HEK293 (cell line): Measurements from ENCODE around the gene HTR3B.

Experiments used
- CTCF ChIA-PET: fragments of 350-600 bp; formaldehyde crosslinking; extraction: SDS; loops from one replicate; lab custom pipeline; 2021; ENCODE audit warnings: antibody characterized with exemption; lab: Yijun Ruan, JAX
- POLR2A ChIA-PET: fragments of 300-600 bp; formaldehyde crosslinking; extraction: SDS; loops from one replicate; lab custom pipeline; 2020; ENCODE audit warnings: antibody characterized with exemption, inconsistent platforms; lab: Yijun Ruan, JAX
- H3K27ac ChIP-seq: fragments of 200-500 bp; sonication (Bioruptor generic); 2 replicates; pipeline ENCODE4 v1.5.1; 2014; ENCODE audit warnings: low read depth, low read length, control low read depth, inconsistent platforms; ENCODE audit errors: extremely low read depth
- H3K36me3 ChIP-seq, 2 experiments: fragments of 200-500 bp in 1 of 2; sonication (Bioruptor generic) in 1 of 2; 1 replicate in 1 of 2; 2 replicates in 1 of 2; pipeline ENCODE4 v1.5.1; 2014 to 2017; ENCODE audit warnings: inconsistent platforms in 2 of 2, low read length in 2 of 2; ENCODE audit not compliant: control insufficient read depth in 2 of 2, insufficient read depth in 1 of 2
- H3K4me1 ChIP-seq: fragments of 200-500 bp; sonication (Bioruptor generic); 2 replicates; pipeline ENCODE4 v1.5.1; 2014; ENCODE audit warnings: mild to moderate bottlenecking, low read length, inconsistent platforms; ENCODE audit not compliant: control insufficient read depth, insufficient read depth
- H3K4me3 ChIP-seq: 2 replicates; pipeline ENCODE4 v1.5.1; 2011; ENCODE audit warnings: low read depth, mild to moderate bottlenecking, control low read depth, low read length, moderate library complexity
- H3K9me3 ChIP-seq: fragments of 200-500 bp; sonication (Bioruptor generic); 2 replicates; pipeline ENCODE4 v1.5.1; 2014; ENCODE audit warnings: low read depth, low read length, inconsistent platforms; ENCODE audit not compliant: control insufficient read depth, insufficient read depth
- BCL6B ChIP-seq: fragments of 450-650 bp; formaldehyde crosslinking; IDR thresholded peaks from 2 replicates; pipeline ENCODE4 v1.5.1; 2017; ENCODE audit warnings: missing biosample characterization, missing genetic modification characterization
- GLIS1 ChIP-seq: fragments of 450-650 bp; formaldehyde crosslinking; IDR thresholded peaks from 2 replicates; pipeline ENCODE4 v1.5.1; 2016; ENCODE audit warnings: missing biosample characterization, missing genetic modification characterization
- GLIS2 ChIP-seq: fragments of 450-650 bp; formaldehyde crosslinking; IDR thresholded peaks from 2 replicates; pipeline ENCODE4 v1.5.1; 2016; ENCODE audit warnings: missing biosample characterization, missing genetic modification characterization
- IKZF3 ChIP-seq: fragments of 450-650 bp; IDR thresholded peaks from 2 replicates; pipeline ENCODE4 v1.5.0; 2018; ENCODE audit warnings: missing biosample characterization, mild to moderate bottlenecking, missing genetic modification characterization, moderate library complexity
- KLF16 ChIP-seq: fragments of 450-650 bp; formaldehyde crosslinking; IDR thresholded peaks from 2 replicates; pipeline ENCODE4 v1.5.1; 2017; ENCODE audit warnings: missing biosample characterization, missing genetic modification characterization
- MYNN ChIP-seq: fragments of 450-650 bp; formaldehyde crosslinking; IDR thresholded peaks from 2 replicates; pipeline ENCODE4 v1.5.1; 2016; ENCODE audit warnings: missing biosample characterization, missing genetic modification characterization, borderline replicate concordance
- ZEB2 ChIP-seq: fragments of 450-650 bp; formaldehyde crosslinking; IDR thresholded peaks from 2 replicates; pipeline ENCODE4 v1.5.1; 2016; ENCODE audit warnings: missing biosample characterization, missing genetic modification characterization
- ZNF112 ChIP-seq: fragments of 450-650 bp; formaldehyde crosslinking; IDR thresholded peaks from 2 replicates; pipeline ENCODE4 v1.5.0; 2017; ENCODE audit warnings: missing biosample characterization, missing genetic modification characterization
- ZNF175 ChIP-seq: fragments of 450-650 bp; formaldehyde crosslinking; IDR thresholded peaks from 2 replicates; pipeline ENCODE4 v1.5.1; 2016; ENCODE audit warnings: missing biosample characterization, missing genetic modification characterization
- ZNF248 ChIP-seq: fragments of 450-650 bp; formaldehyde crosslinking; IDR thresholded peaks from 2 replicates; pipeline ENCODE4 v1.5.1; 2017; ENCODE audit warnings: missing biosample characterization, missing genetic modification characterization
- ZNF292 ChIP-seq: fragments of 450-650 bp; formaldehyde crosslinking; IDR thresholded peaks from 2 replicates; pipeline ENCODE4 v1.5.1; 2016; ENCODE audit warnings: low read depth, missing biosample characterization, missing genetic modification characterization, borderline replicate concordance
- ZNF335 ChIP-seq: fragments of 450-650 bp; formaldehyde crosslinking; conservative IDR thresholded peaks from 2 replicates; pipeline ENCODE4 v1.5.1; 2016; ENCODE audit warnings: missing biosample characterization, missing genetic modification characterization
- ZNF404 ChIP-seq: fragments of 450-650 bp; formaldehyde crosslinking; IDR thresholded peaks from 2 replicates; pipeline ENCODE4 v1.5.1; 2017; ENCODE audit warnings: missing biosample characterization, missing genetic modification characterization
- ZNF416 ChIP-seq: fragments of 450-650 bp; formaldehyde crosslinking; IDR thresholded peaks from 2 replicates; pipeline ENCODE4 v1.5.1; 2016; ENCODE audit warnings: missing biosample characterization, missing genetic modification characterization
- ZNF501 ChIP-seq: fragments of 450-650 bp; formaldehyde crosslinking; IDR thresholded peaks from 2 replicates; pipeline ENCODE4 v1.5.1; 2016; ENCODE audit warnings: missing biosample characterization, missing genetic modification characterization
- ZNF510 ChIP-seq: fragments of 450-650 bp; formaldehyde crosslinking; IDR thresholded peaks from 2 replicates; pipeline ENCODE4 v1.5.1; 2018; ENCODE audit warnings: mild to moderate bottlenecking, missing genetic modification characterization, missing biosample characterization; ENCODE audit not compliant: insufficient replicate concordance
- ZNF555 ChIP-seq: fragments of 450-650 bp; formaldehyde crosslinking; conservative IDR thresholded peaks from 2 replicates; pipeline ENCODE4 v1.5.1; 2017; ENCODE audit warnings: missing biosample characterization, mild to moderate bottlenecking, missing genetic modification characterization, inconsistent platforms
- ZNF621 ChIP-seq: fragments of 450-650 bp; formaldehyde crosslinking; IDR thresholded peaks from 2 replicates; pipeline ENCODE4 v1.5.1; 2017; ENCODE audit warnings: missing biosample characterization, missing genetic modification characterization
- ZNF654 ChIP-seq: fragments of 450-650 bp; formaldehyde crosslinking; IDR thresholded peaks from 2 replicates; pipeline ENCODE4 v1.5.1; 2016; ENCODE audit warnings: low read depth, missing biosample characterization, missing genetic modification characterization
- ZNF664 ChIP-seq: fragments of 450-650 bp; formaldehyde crosslinking; IDR thresholded peaks from 2 replicates; pipeline ENCODE4 v1.5.1; 2016; ENCODE audit warnings: missing biosample characterization, missing genetic modification characterization
- ZNF670 ChIP-seq: fragments of 450-650 bp; formaldehyde crosslinking; IDR thresholded peaks from 2 replicates; pipeline ENCODE4 v1.5.1; 2016; ENCODE audit warnings: missing biosample characterization, missing genetic modification characterization, low read depth
- ZNF692 ChIP-seq: fragments of 450-650 bp; formaldehyde crosslinking; IDR thresholded peaks from 2 replicates; pipeline ENCODE4 v1.5.1; 2016; ENCODE audit warnings: missing biosample characterization, missing genetic modification characterization
- ZNF785 ChIP-seq: fragments of 450-650 bp; formaldehyde crosslinking; IDR thresholded peaks from 2 replicates; pipeline ENCODE4 v1.5.1; 2016; ENCODE audit warnings: missing biosample characterization, missing genetic modification characterization
- TF ChIP-seq, protein P1 (sequence below): fragments of 450-650 bp; formaldehyde crosslinking; IDR thresholded peaks from 2 replicates; pipeline ENCODE4 v1.5.1; 2016; ENCODE audit warnings: missing biosample characterization, missing genetic modification characterization
- TF ChIP-seq, protein P2 (sequence below): fragments of 450-650 bp; formaldehyde crosslinking; IDR thresholded peaks from 2 replicates; pipeline ENCODE4 v1.5.1; 2016; ENCODE audit warnings: missing biosample characterization, missing genetic modification characterization
- TF ChIP-seq, protein P3 (sequence below): fragments of 450-650 bp; formaldehyde crosslinking; IDR thresholded peaks from 2 replicates; pipeline ENCODE4 v1.5.1; 2016; ENCODE audit warnings: missing biosample characterization, missing genetic modification characterization
- TF ChIP-seq, protein P4 (sequence below): fragments of 450-650 bp; IDR thresholded peaks from 2 replicates; pipeline ENCODE4 v1.5.1; 2018; ENCODE audit warnings: missing biosample characterization, mild to moderate bottlenecking, missing genetic modification characterization

The HTR3B gene

GRCh38 chr11:113974741-113975470, 70.3 kb downstream of the HTR3B start, which contains the start of gene HTR3A:
Gene HTR3A (plus strand): TSS chr11:113975108. CDS start chr11:113975326, 218 bp downstream.
- ChIA-PET CTCF (interaction anchor here (0.5 to 2.0 kb wide), 17 partner anchors 9 to 1995 kb away, joined by 3 to 10 read pairs (median 4); no protein-coding TSS in a partner anchor), POLR2A (interaction anchor here (0.7 to 1.2 kb wide), 5 partner anchors 80 to 169 kb away, joined by 3 to 4 read pairs (median 4); partner anchors contain the start of gene USP28)
- Histone ChIP-seq H3K27ac (no peak within 1 kb of the TSS), H3K4me3 (no peak within 1 kb of the TSS), H3K9me3 (no peaks in the 10 kb centered on the region), H3K4me1 (no peaks in the 10 kb centered on the region; the same call in 1 of the 2 replicates), H3K36me3 (no peaks in the 10 kb centered on the region)
- peak; percentile 95 for TF ChIP-seq IKZF3 (tag by site-specific recombination)
- peak; percentile 65 for TF ChIP-seq GLIS2 (tag by site-specific recombination)
- TF ChIP-seq, protein P1, sequence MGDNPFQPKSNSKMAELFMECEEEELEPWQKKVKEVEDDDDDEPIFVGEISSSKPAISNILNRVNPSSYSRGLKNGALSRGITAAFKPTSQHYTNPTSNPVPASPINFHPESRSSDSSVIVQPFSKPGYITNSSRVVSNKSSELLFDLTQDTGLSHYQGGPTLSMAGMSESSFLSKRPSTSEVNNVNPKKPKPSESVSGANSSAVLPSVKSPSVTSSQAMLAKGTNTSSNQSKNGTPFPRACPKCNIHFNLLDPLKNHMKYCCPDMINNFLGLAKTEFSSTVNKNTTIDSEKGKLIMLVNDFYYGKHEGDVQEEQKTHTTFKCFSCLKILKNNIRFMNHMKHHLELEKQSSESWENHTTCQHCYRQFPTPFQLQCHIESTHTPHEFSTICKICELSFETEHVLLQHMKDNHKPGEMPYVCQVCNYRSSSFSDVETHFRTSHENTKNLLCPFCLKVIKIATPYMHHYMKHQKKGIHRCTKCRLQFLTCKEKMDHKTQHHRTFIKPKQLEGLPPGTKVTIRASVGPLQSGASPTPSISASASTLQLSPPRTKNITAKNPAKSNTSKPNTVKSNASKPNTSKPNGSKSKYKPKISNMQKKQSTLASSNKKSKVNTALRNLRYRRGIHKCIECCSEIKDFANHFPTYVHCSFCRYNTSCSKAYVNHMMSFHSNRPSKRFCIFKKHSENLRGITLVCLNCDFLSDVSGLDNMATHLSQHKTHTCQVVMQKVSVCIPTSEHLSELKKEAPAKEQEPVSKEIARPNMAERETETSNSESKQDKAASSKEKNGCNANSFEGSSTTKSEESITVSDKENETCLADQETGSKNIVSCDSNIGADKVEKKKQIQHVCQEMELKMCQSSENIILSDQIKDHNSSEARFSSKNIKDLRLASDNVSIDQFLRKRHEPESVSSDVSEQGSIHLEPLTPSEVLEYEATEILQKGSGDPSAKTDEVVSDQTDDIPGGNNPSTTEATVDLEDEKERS (tag by site-specific recombination) = no peak
- no peak for TF ChIP-seq ZNF664 (tag by site-specific recombination)
- TF ChIP-seq ZNF670 = no peak
- TF ChIP-seq ZNF785 (tag by site-specific recombination) = no peak
- peak; percentile 68; the same call in 1 of the 2 replicates for TF ChIP-seq ZNF692 (tag by site-specific recombination)
- no peak for TF ChIP-seq ZNF292 (tag by site-specific recombination)
- TF ChIP-seq, protein P2, sequence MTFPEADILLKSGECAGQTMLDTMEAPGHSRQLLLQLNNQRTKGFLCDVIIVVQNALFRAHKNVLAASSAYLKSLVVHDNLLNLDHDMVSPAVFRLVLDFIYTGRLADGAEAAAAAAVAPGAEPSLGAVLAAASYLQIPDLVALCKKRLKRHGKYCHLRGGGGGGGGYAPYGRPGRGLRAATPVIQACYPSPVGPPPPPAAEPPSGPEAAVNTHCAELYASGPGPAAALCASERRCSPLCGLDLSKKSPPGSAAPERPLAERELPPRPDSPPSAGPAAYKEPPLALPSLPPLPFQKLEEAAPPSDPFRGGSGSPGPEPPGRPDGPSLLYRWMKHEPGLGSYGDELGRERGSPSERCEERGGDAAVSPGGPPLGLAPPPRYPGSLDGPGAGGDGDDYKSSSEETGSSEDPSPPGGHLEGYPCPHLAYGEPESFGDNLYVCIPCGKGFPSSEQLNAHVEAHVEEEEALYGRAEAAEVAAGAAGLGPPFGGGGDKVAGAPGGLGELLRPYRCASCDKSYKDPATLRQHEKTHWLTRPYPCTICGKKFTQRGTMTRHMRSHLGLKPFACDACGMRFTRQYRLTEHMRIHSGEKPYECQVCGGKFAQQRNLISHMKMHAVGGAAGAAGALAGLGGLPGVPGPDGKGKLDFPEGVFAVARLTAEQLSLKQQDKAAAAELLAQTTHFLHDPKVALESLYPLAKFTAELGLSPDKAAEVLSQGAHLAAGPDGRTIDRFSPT = peak; percentile 84
- TF ChIP-seq ZNF175 (tag by site-specific recombination) = no peak
- no peak for TF ChIP-seq ZNF404
- no peak for TF ChIP-seq ZNF501
- TF ChIP-seq, protein P3, sequence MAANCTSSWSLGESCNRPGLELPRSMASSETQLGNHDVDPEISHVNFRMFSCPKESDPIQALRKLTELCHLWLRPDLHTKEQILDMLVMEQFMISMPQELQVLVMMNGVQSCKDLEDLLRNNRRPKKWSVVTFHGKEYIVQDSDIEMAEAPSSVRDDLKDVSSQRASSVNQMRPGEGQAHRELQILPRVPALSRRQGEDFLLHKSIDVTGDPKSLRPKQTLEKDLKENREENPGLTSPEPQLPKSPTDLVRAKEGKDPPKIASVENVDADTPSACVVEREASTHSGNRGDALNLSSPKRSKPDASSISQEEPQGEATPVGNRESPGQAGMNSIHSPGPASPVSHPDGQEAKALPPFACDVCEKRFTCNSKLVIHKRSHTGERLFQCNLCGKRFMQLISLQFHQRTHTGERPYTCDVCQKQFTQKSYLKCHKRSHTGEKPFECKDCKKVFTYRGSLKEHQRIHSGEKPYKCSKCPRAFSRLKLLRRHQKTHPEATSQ (tag by site-specific recombination) = no peak
- TF ChIP-seq ZNF621 = no peak
- no peak for TF ChIP-seq BCL6B (tag by site-specific recombination)
- peak; percentile 71 for TF ChIP-seq ZEB2 (tag by site-specific recombination)
- TF ChIP-seq, protein P4, sequence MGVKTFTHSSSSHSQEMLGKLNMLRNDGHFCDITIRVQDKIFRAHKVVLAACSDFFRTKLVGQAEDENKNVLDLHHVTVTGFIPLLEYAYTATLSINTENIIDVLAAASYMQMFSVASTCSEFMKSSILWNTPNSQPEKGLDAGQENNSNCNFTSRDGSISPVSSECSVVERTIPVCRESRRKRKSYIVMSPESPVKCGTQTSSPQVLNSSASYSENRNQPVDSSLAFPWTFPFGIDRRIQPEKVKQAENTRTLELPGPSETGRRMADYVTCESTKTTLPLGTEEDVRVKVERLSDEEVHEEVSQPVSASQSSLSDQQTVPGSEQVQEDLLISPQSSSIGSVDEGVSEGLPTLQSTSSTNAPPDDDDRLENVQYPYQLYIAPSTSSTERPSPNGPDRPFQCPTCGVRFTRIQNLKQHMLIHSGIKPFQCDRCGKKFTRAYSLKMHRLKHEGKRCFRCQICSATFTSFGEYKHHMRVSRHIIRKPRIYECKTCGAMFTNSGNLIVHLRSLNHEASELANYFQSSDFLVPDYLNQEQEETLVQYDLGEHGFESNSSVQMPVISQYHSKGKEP (tag by site-specific recombination) = peak; percentile 97
- TF ChIP-seq MYNN (tag by site-specific recombination) = no peak
- TF ChIP-seq ZNF112 (tag by site-specific recombination) = no peak
- no peak for TF ChIP-seq ZNF510 (tag by site-specific recombination)
- peak; percentile 80 for TF ChIP-seq ZNF335 (tag by site-specific recombination)
- no peak for TF ChIP-seq ZNF248 (tag by site-specific recombination)
- no peak for TF ChIP-seq ZNF555 (tag by site-specific recombination)
- 0 out of 2 replicates have a peak, but pooled peaks have one; percentile 23 for TF ChIP-seq KLF16
- TF ChIP-seq GLIS1 (tag by site-specific recombination) = peak; percentile 70
- no peak for TF ChIP-seq ZNF654 (tag by site-specific recombination)
- TF ChIP-seq ZNF416 (tag by site-specific recombination) = no peak
